KMS-11 (cell line): Measurements from ENCODE around the gene SUCNR1.

ENCODE experiments used
- H2AFZ ChIP-seq: fragments of 200-600 bp; sonication (generic); 2 replicates; pipeline ENCODE4 v1.6.1; 2016; ENCODE audit warnings: antibody characterized with exemption, mixed run types, low read depth
- H3K27ac ChIP-seq: fragments of 200-600 bp; sonication (generic); 2 replicates; pipeline ENCODE4 v1.6.1; 2016; ENCODE audit warnings: mild to moderate bottlenecking, mixed run types
- H3K27me3 ChIP-seq: fragments of 200-600 bp; sonication (generic); 2 replicates; pipeline ENCODE4 v1.6.1; 2017; ENCODE audit warnings: mild to moderate bottlenecking, low read depth, mixed run types, moderate library complexity; ENCODE audit not compliant: insufficient read depth
- H3K36me3 ChIP-seq: fragments of 200-600 bp; sonication (generic); 2 replicates; pipeline ENCODE4 v1.6.1; 2017; ENCODE audit warnings: mild to moderate bottlenecking, mixed run types; ENCODE audit not compliant: insufficient read depth
- H3K4me1 ChIP-seq: fragments of 200-600 bp; sonication (generic); 2 replicates; pipeline ENCODE4 v1.6.1; 2016; ENCODE audit warnings: mild to moderate bottlenecking, low read depth, mixed run types; ENCODE audit not compliant: poor library complexity, severe bottlenecking
- H3K4me2 ChIP-seq: fragments of 200-600 bp; sonication (generic); 2 replicates; pipeline ENCODE4 v1.7.0; 2016; ENCODE audit warnings: mild to moderate bottlenecking, mixed run types
- H3K4me3 ChIP-seq: fragments of 200-600 bp; sonication (generic); IDR thresholded peaks from 2 replicates; pipeline ENCODE4 v1.6.1; 2017; ENCODE audit warnings: low read depth, low read length, mixed read lengths; ENCODE audit not compliant: insufficient read depth
- H3K79me2 ChIP-seq: fragments of 200-600 bp; sonication (generic); 2 replicates; pipeline ENCODE4 v1.6.1; 2016; ENCODE audit warnings: low read depth, mixed run types; ENCODE audit not compliant: insufficient read depth
- H3K9ac ChIP-seq: fragments of 200-600 bp; sonication (generic); 2 replicates; pipeline ENCODE4 v1.6.1; 2016; ENCODE audit warnings: mild to moderate bottlenecking, mixed run types
- H4K20me1 ChIP-seq: fragments of 200-600 bp; sonication (generic); 2 replicates; pipeline ENCODE4 v1.6.1; 2016; ENCODE audit warnings: mild to moderate bottlenecking, mixed run types; ENCODE audit not compliant: insufficient read depth
- CTCF ChIP-seq: fragments of 200-600 bp; sonication (generic); conservative IDR thresholded peaks from 2 replicates; pipeline ENCODE4 v1.6.1; 2017; ENCODE audit warnings: low read depth, mild to moderate bottlenecking, antibody characterized with exemption, low read length, moderate library complexity, mixed read lengths

SUCNR1 gene

GRCh38 chr3:151838574-151839312 is 34.7 kb upstream of the SUCNR1 start:
- Histone ChIP-seq H4K20me1 (no peaks in the 10 kb centered on the region), H3K27ac (no peak overlapping the region), H3K36me3 (no peaks in the 10 kb centered on the region), H3K4me3 (no peak overlapping the region), H3K4me1 (peaks cover 21% of the 10 kb centered on the region), H3K79me2 (no peaks in the 10 kb centered on the region), H3K9ac (no peak overlapping the region), H2AFZ (no peak overlapping the region), H3K4me2 (no peak overlapping the region), H3K27me3 (no peaks in the 10 kb centered on the region)
- TF ChIP-seq CTCF, result peak; percentile 91

GRCh38 chr3:151839313-151839631 is 34.2 kb upstream of the SUCNR1 start:
- peak; percentile 17; the same call in 1 of the 2 replicates for TF ChIP-seq CTCF
- Histone ChIP-seq H2AFZ (no peak overlapping the region), H3K9ac (no peak overlapping the region), H3K27me3 (no peaks in the 10 kb centered on the region), H3K4me3 (no peak overlapping the region), H3K4me1 (peaks cover 21% of the 10 kb centered on the region), H4K20me1 (no peaks in the 10 kb centered on the region), H3K79me2 (no peaks in the 10 kb centered on the region), H3K27ac (no peak overlapping the region), H3K4me2 (no peak overlapping the region), H3K36me3 (no peaks in the 10 kb centered on the region)

- Histone ChIP-seq H3K79me2 (no peaks in the 10 kb centered on the region), H4K20me1 (no peaks in the 10 kb centered on the region), H3K4me1 (peaks cover 10% of the 10 kb centered on the region), H3K4me3 (no peak overlapping the region), H3K36me3 (no peaks in the 10 kb centered on the region), H3K4me2 (no peak overlapping the region), H3K27me3 (no peaks in the 10 kb centered on the region), H3K27ac (no peak overlapping the region), H2AFZ (no peak overlapping the region), H3K9ac (no peak overlapping the region)
- TF ChIP-seq CTCF, result no peak
Observed at GRCh38 chr3:151841801-151842200, 31.6 kb upstream of the SUCNR1 start.

- H3K36me3 ChIP-seq, result no peaks in the 10 kb centered on the region
- no peaks in the 10 kb centered on the region for H4K20me1 ChIP-seq
- no peak for TF ChIP-seq CTCF
- no peak overlapping the region for H3K4me2 ChIP-seq
- H3K79me2 ChIP-seq, result no peaks in the 10 kb centered on the region
- H3K27me3 ChIP-seq, result no peaks in the 10 kb centered on the region
- no peak overlapping the region for H2AFZ ChIP-seq
- H3K9ac ChIP-seq, result no peak overlapping the region
- H3K4me3 ChIP-seq, result no peak overlapping the region
- peaks cover 4% of the 10 kb centered on the region for H3K4me1 ChIP-seq
- H3K27ac ChIP-seq, result no peak overlapping the region
Observed at GRCh38 chr3:151843275-151843674, 30.2 kb upstream of the SUCNR1 start.
